Measurements from ENCODE around the gene GCH1. TPM values are rescaled to one million over a fixed set of nuclear protein-coding genes. Genes with fewer than 3 reads are reported as not detected.
A peak's percentile ranks its signal among the peaks of the same experiment; 100 is the strongest.

The GCH1 gene
- total RNA-seq, 2 experiments from 2014 or later = 40.8 to 42.3 TPM

GRCh38 chr14:54834081-54834480 lies 68.5 kb downstream of the GCH1 start:
- no peak for DNase-seq
- no peak overlapping the region for H3K4me3 Mint-ChIP-seq
- H3K4me1 Mint-ChIP-seq (ENCODE audit: low read depth) = no peaks in the 10 kb centered on the region
- ChIA-PET POLR2A (no interaction called here), CTCF (no interaction called here)
- no peak overlapping the region for H3K27ac Mint-ChIP-seq
- H3K9me3 Mint-ChIP-seq = peaks cover 15% of the 10 kb centered on the region
- peaks cover 2% of the 10 kb centered on the region for H3K36me3 Mint-ChIP-seq
- H3K27me3 Mint-ChIP-seq = no peaks in the 10 kb centered on the region
- intact Hi-C loops (cut with micrococcal nuclease) = no loop called here

DNA sequence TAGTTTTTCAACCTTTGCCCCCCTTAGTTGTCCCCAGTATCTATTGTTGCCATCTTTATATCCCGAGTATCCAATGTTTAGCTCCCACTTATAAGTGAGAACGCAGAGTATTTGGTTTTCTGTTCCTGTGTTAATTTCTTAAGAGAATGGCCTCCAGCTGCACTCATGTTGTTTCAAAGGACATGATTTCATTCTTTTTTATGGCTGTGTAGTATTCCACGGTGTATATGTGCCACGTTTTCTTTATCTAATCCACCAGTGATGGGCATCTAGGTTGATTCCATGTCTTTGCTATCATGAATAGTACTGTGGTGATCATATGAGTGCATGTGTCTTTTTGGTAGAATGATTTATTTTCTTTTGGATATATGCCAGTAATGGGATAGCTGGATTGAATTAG lies 72.0 kb downstream of the GCH1 start:
- CTCF ChIA-PET = no interaction called here
- POLR2A ChIA-PET = no interaction called here
- Mint-ChIP-seq H3K27me3 (no peaks in the 10 kb centered on the region), H3K9me3 (peaks cover 25% of the 10 kb centered on the region), H3K4me3 (no peak overlapping the region), H3K4me1 (ENCODE audit: low read depth) (no peaks in the 10 kb centered on the region), H3K36me3 (no peaks in the 10 kb centered on the region), H3K27ac (no peak overlapping the region)
- DNase-seq = no peak
- intact Hi-C loops (cut with micrococcal nuclease) = no loop called here

DNA sequence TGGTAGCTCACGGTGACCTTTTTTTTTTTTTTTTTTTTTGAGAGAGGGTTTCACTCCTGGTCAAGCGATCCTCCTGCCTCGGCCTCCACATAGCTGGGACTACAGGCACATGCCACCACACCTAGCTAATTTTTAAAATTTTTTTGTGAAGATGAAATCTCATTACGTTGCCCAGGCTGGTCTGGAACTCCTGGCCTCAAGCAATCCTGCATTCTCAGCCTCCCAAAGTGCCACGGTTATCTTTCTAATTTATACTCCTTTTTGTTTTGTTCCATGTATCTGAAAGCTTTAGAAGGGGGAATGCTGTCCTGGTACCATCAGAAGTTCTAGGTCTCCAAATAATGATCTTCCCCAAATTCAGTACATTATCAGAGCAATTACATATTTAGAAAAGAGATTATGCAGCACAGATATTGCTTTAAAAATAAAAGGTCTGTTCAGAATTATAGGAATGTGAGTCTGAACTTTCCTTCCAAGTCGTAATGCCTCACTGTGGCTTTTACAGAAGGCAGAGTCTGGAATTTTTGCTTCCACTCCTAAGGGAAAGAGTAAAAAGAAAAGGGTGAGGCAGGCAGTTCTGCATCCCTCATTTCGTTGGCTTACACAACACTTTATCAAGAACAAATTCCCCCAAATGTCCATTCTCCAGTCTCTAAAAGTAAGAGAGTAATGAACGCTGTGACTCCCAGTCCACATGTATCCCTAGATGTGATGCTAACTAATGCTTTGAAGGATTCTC lies 73.0 kb downstream of the GCH1 start:
- H3K36me3 Mint-ChIP-seq = no peaks in the 10 kb centered on the region
- intact Hi-C loops (cut with micrococcal nuclease) = no loop called here
- CTCF ChIA-PET = no interaction called here
- no peak overlapping the region for H3K4me3 Mint-ChIP-seq
- POLR2A ChIA-PET = no interaction called here
- DNase-seq = no peak
- no peaks in the 10 kb centered on the region for H3K27me3 Mint-ChIP-seq
- peaks cover 32% of the 10 kb centered on the region for H3K9me3 Mint-ChIP-seq
- H3K27ac Mint-ChIP-seq = no peak overlapping the region
- H3K4me1 Mint-ChIP-seq (ENCODE audit: low read depth) = no peaks in the 10 kb centered on the region

DNA sequence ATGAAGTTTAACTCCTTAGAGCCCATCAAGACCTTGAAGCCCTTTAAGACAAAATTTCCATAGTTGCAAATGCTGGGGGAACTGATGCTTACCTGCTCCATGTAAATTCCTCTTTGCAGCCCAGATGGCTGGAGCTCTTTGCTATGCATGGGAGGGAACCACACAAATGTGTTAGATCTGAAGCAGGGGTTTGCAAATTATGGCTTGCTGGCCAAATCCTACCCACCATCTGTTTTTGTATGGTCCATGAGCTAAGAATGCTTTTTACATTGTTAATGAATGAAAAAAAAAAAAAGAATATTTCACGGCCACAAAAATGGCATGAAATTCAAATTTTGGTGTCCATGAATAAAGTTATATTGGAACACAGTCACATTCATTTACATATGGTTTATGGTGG lies 74.6 kb downstream of the GCH1 start:
- peaks cover 41% of the 10 kb centered on the region for H3K9me3 Mint-ChIP-seq
- H3K27me3 Mint-ChIP-seq = no peaks in the 10 kb centered on the region
- ChIA-PET POLR2A (no interaction called here), CTCF (interaction anchor here (2.0 kb wide), 1 partner anchor 22 kb away, joined by 5 read pairs; no protein-coding TSS in a partner anchor)
- H3K27ac Mint-ChIP-seq = no peak overlapping the region
- no peaks in the 10 kb centered on the region for H3K36me3 Mint-ChIP-seq
- DNase-seq = no peak
- no peaks in the 10 kb centered on the region for H3K4me1 Mint-ChIP-seq (ENCODE audit: low read depth)
- intact Hi-C loops (cut with micrococcal nuclease) = no loop called here
- H3K4me3 Mint-ChIP-seq = no peak overlapping the region

- ChIA-PET CTCF (no interaction called here), POLR2A (no interaction called here)
- Mint-ChIP-seq H3K4me1 (ENCODE audit: low read depth) (no peaks in the 10 kb centered on the region), H3K4me3 (no peak overlapping the region), H3K27me3 (peaks cover 5% of the 10 kb centered on the region), H3K9me3 (peaks cover 27% of the 10 kb centered on the region), H3K27ac (no peak overlapping the region), H3K36me3 (no peaks in the 10 kb centered on the region)
- intact Hi-C loops (cut with micrococcal nuclease) = no loop called here
- DNase-seq = no peak
These were observed 78.7 kb downstream of the GCH1 start for GRCh38 chr14:54823757-54824549.

DNA sequence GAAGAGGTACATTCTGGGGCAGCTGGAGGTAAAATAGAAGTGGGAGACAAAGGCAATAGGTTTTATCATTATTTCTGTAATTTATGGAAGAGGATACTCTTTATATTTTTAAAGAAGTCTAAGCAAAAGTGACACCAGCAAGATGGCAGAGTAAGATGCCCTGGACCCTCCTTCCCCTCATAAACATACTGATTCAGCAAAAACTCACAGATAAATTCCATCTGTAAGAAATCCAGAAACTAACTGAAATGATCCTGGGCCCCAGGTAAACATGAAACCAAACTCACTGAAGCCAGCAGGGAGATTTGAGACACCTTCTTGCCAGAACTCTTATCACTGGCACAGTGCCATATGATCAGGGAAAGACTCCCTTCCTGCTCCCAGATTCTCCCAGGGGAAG lies 79.9 kb downstream of the GCH1 start:
- intact Hi-C loops (cut with micrococcal nuclease) = no loop called here
- Mint-ChIP-seq H3K36me3 (no peaks in the 10 kb centered on the region), H3K4me3 (no peak overlapping the region), H3K27ac (no peak overlapping the region), H3K4me1 (ENCODE audit: low read depth) (no peaks in the 10 kb centered on the region), H3K27me3 (peaks cover 6% of the 10 kb centered on the region), H3K9me3 (peaks cover 27% of the 10 kb centered on the region)
- ChIA-PET POLR2A (no interaction called here), CTCF (interaction anchor here (1.2 kb wide), 1 partner anchor 80 kb away, joined by 4 read pairs; the partner anchor contains the start of gene GCH1)
- DNase-seq = no peak

- Mint-ChIP-seq H3K36me3 (no peaks in the 10 kb centered on the region), H3K27me3 (peaks cover 6% of the 10 kb centered on the region), H3K4me3 (no peak overlapping the region), H3K27ac (no peak overlapping the region), H3K9me3 (no peaks in the 10 kb centered on the region), H3K4me1 (ENCODE audit: low read depth) (no peaks in the 10 kb centered on the region)
- no peak for DNase-seq
- intact Hi-C loops (cut with micrococcal nuclease) = no loop called here
- ChIA-PET POLR2A (no interaction called here), CTCF (interaction anchor here (1.1 to 3.9 kb wide), 2 partner anchors 13 to 254 kb away, joined by 4 to 20 read pairs; no protein-coding TSS in a partner anchor)
These were observed 84.2 kb downstream of the GCH1 start for GRCh38 chr14:54818201-54819133.

GRCh38 chr14:54817506-54817905 lies 85.1 kb downstream of the GCH1 start:
- DNase-seq = no peak
- ChIA-PET CTCF (interaction anchor here (0.6 to 3.9 kb wide), 2 partner anchors 12 to 234 kb away, joined by 3 to 20 read pairs; no protein-coding TSS in a partner anchor), POLR2A (no interaction called here)
- H3K4me1 Mint-ChIP-seq (ENCODE audit: low read depth) = no peaks in the 10 kb centered on the region
- no peaks in the 10 kb centered on the region for H3K36me3 Mint-ChIP-seq
- H3K9me3 Mint-ChIP-seq = no peaks in the 10 kb centered on the region
- H3K4me3 Mint-ChIP-seq = no peak overlapping the region
- H3K27ac Mint-ChIP-seq = no peak overlapping the region
- H3K27me3 Mint-ChIP-seq = peaks cover 6% of the 10 kb centered on the region
- intact Hi-C loops (cut with micrococcal nuclease) = no loop called here

DNA sequence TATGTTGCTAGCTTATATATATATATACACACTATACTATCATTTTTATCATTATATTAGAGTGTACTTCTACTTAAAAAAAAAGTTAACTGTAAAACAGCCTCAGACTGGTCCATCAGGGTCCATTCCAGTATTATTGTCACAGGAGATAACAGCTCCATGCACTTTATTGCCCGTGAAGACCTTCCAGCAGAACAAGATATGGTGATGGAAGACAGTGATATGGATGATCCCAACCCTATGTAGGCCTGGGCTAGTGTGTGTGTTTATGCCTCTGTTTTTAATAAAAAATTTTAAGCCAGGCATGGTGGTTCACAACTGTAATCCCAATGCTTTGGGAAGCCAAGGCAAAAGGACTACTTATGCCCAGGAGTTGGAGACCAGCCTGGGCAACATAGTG lies 86.2 kb downstream of the GCH1 start:
- Mint-ChIP-seq H3K9me3 (no peaks in the 10 kb centered on the region), H3K36me3 (no peaks in the 10 kb centered on the region), H3K27me3 (peaks cover 6% of the 10 kb centered on the region), H3K27ac (no peak overlapping the region), H3K4me1 (ENCODE audit: low read depth) (no peaks in the 10 kb centered on the region), H3K4me3 (no peak overlapping the region)
- POLR2A ChIA-PET = no interaction called here
- no peak for DNase-seq
- CTCF ChIA-PET = interaction anchor here (0.8 to 3.9 kb wide), 4 partner anchors 9 to 86 kb away, joined by 3 to 20 read pairs (median 4); partner anchors contain the start of gene GCH1
- intact Hi-C loops (cut with micrococcal nuclease) = no loop called here

- Mint-ChIP-seq H3K9me3 (no peaks in the 10 kb centered on the region), H3K4me3 (no peak overlapping the region), H3K4me1 (ENCODE audit: low read depth) (no peaks in the 10 kb centered on the region), H3K36me3 (no peaks in the 10 kb centered on the region), H3K27ac (no peak overlapping the region), H3K27me3 (peaks cover 6% of the 10 kb centered on the region)
- intact Hi-C loops (cut with micrococcal nuclease) = no loop called here
- ChIA-PET CTCF (interaction anchor here (0.8 to 3.9 kb wide), 2 partner anchors 10 to 87 kb away, joined by 3 to 20 read pairs; partner anchors contain the start of gene GCH1), POLR2A (no interaction called here)
- DNase-seq = no peak
These were observed 87.1 kb downstream of the GCH1 start for GRCh38 chr14:54815515-54815914.

GRCh38 chr14:54815016-54815415 lies 87.6 kb downstream of the GCH1 start:
- Mint-ChIP-seq H3K36me3 (no peaks in the 10 kb centered on the region), H3K27ac (no peak overlapping the region), H3K4me3 (no peak overlapping the region), H3K4me1 (ENCODE audit: low read depth) (no peaks in the 10 kb centered on the region), H3K9me3 (no peaks in the 10 kb centered on the region), H3K27me3 (peaks cover 6% of the 10 kb centered on the region)
- ChIA-PET CTCF (interaction anchor here (1.4 kb wide), 1 partner anchor 41 kb away, joined by 4 read pairs; no protein-coding TSS in a partner anchor), POLR2A (no interaction called here)
- intact Hi-C loops (cut with micrococcal nuclease) = no loop called here
- no peak for DNase-seq

DNA sequence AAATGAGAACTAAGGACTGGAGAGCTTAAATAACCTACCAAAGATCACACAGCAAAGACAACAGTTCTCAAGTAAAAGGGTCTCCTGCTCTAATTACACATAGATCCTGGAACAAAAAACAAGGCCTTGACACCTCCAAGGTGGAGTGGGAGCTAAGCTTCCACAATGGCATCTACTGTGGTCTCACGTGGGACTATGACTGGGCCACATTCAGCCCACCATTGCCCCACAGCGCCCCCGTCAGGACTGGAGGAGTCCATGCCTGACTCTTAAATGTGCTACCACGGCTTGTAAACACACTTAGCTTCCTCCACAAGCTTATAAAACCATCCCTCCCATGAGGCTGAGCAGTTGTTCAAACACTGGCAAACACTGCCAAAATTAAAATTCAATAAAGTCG lies 88.5 kb downstream of the GCH1 start:
- DNase-seq = peak; percentile 63
- H3K27ac Mint-ChIP-seq = no peak overlapping the region
- H3K27me3 Mint-ChIP-seq = peaks cover 1% of the 10 kb centered on the region
- no peak overlapping the region for H3K4me3 Mint-ChIP-seq
- intact Hi-C loops (cut with micrococcal nuclease) = no loop called here
- H3K9me3 Mint-ChIP-seq = no peaks in the 10 kb centered on the region
- no peaks in the 10 kb centered on the region for H3K36me3 Mint-ChIP-seq
- POLR2A ChIA-PET = no interaction called here
- H3K4me1 Mint-ChIP-seq (ENCODE audit: low read depth) = peaks cover 4% of the 10 kb centered on the region
- CTCF ChIA-PET = interaction anchor here (0.6 to 1.5 kb wide), 6 partner anchors 8 to 250 kb away, joined by 3 to 4 read pairs (median 4); no protein-coding TSS in a partner anchor
